ENCODE measurements around the gene GULP1.

Gene GULP1

GRCh38 chr2:188610050-188610444 is 318.4 kb downstream of the GULP1 start:
- no peak for DNase-seq

DNA sequence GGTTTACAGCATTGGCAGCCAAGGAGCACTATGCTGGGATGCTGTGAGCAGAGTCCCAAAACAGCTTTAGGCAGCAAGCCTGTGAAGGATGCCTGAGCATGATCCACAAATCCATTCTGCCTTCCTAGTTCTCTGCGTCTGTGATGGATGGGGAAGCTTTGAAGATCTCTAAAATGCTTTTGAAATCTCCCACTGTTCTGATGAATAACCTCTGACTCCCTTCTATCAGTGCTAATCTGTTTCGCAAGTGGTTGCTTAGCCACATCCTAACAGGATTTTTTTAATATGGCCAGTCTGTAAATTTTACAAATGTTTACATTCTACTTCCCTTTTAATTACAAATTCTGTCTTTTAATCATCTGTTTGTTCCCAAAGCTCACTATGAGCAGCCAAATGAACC is 319.2 kb downstream of the GULP1 start:
- no peak for DNase-seq

- no peak for DNase-seq
Measured at GRCh38 chr2:188619146-188619545, 327.5 kb downstream of the GULP1 start.

- DNase-seq: no peak
Measured at GRCh38 chr2:188620916-188621315, 329.2 kb downstream of the GULP1 start.

DNA sequence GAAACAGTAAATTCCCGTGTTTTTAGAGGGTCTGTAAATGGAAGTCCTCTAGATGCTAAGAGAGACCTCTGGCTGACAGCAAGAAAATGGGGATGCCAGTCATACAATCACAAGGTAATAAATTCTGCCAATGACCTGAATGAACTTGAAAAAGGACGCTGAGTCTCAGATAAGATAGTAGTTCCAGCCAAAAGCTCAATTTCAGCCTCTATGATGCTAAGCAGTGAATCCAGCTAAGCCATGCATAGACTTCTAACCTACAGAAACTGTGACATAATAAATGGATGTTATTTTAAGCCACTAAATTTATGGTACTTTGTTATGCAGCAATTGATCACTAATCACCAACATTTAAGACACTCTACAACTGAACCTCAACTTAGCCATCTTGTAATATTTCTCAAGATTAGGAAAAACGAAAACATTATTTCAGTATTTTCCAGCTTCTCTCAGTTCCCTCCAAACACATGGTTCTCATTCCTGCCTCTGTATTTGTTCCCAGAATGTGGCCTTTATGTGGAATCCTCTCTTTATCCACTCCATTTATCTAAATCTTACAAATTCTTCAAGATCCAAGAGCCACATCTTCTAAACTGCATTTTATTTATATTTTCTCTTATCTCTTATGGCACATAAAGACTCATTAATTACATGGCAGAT is 331.1 kb downstream of the GULP1 start:
- no peak for DNase-seq

DNA sequence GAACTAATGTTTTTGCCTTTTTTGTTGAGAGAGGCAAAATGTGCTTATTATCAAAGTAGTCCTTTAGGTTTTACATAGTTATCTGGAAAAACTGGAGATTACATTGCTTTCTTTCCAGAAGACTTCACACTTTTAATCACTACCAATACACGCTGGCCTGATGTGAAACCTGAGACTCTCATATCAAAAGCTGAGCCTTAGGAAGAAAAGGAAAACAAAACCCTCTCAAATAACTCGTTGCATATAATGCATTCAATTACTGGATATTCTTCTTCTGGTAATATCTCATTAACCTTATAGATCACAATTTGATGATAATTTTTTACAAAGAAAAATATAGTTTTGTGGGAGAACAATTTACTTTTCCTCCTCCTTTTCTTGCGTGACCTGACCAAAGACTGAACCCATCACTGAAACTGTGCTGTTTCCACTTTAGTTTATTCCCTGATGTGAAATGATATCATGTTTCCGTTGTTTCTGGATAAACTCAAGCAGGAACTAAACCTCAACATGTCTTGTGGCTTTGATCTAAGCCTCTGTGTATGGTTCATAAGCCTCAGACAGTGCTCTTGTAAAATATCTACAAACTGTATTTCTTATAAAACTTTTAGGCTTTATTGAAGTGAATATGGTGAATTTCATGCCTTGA is 332.4 kb downstream of the GULP1 start:
- no peak for DNase-seq

DNA sequence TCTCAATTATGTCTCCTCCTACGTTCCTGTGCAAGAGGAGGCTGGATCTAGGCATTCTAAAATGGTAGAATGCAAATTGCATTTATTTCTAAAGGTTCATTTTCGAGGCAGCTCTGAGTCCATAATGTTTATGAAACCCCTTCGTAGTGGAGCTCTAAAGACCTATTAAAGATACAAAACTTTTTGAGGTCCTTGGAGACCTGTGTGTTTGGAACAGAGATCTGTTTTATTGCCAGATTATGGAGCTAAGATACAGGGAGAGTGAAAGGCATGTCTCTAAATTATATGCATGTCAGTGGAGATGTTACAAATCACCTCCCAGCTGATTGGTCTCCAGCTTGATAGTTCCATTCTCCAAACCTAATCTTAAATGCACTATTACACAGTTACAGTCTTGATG is 335.8 kb downstream of the GULP1 start:
- no peak for DNase-seq

DNA sequence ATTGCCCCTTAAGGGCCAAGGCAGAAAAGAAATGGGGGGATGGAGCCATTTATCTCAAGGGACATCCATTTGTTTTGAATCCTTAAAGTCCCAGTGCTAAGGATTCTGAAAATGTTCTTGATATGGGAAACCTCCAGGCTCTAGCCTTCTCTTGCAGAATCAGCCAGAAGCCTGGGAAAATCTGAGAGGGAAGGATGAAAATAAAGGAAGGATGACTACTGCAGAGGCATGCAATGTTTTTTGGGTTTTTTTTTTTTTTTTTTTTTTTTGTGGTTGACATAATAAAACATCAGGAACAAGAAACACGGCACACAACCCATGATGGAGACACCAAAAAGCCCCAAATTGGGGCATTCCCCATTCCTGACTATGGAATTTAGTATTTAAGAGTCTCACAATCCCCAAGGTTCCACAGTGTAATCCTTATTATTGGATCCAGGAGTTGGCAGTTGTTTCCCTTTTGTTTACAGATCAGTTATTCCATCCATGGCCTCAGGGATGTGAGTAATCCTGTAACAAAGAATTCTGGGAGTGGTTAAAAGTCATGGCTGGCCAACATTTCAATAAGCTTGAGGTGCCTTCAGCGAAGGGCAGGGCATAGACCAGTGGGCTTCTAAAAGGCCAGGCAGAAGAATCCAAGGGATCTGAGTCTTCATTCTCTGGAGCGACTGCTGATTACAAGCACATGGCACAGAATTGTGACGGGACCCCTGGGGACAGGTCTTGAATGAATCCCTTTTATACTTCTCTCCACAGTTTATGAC is 337.5 kb downstream of the GULP1 start:
- no peak for DNase-seq

- DNase-seq: no peak
Measured at GRCh38 chr2:188629753-188630527, 338.3 kb downstream of the GULP1 start.

- DNase-seq: no peak
Measured at GRCh38 chr2:188631037-188631809, 339.5 kb downstream of the GULP1 start.

DNA sequence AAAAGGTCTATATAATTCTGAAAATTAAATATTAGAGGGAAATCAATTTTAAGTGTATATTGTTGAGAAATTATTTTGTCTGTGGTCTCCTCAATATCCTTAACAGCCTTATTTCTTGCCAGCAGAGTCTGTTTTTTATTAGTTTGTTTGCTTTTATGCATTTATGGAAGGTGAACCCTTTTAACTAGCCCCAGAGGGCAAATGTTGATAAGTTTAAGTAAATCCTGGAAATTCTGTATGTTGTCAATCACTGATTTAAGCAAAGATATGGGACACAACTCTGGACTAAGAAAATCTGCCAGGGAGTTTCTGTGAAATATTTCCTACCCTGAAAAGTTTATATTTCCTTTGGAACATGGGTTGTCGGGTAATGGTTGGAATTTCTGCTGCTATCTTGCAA is 343.0 kb downstream of the GULP1 start:
- no peak for DNase-seq
